ENCODE results near the gene INSL3. TPM values are rescaled to one million over a fixed set of nuclear protein-coding genes. Genes with fewer than 3 reads are reported as not detected.

The INSL3 gene
- total and polyA plus RNA-seq, 2 of the 13 experiments (the other 11 are each of a cell fraction or from before 2014, with no cell fraction given) = 0.30 TPM; not detected in 1

DNA sequence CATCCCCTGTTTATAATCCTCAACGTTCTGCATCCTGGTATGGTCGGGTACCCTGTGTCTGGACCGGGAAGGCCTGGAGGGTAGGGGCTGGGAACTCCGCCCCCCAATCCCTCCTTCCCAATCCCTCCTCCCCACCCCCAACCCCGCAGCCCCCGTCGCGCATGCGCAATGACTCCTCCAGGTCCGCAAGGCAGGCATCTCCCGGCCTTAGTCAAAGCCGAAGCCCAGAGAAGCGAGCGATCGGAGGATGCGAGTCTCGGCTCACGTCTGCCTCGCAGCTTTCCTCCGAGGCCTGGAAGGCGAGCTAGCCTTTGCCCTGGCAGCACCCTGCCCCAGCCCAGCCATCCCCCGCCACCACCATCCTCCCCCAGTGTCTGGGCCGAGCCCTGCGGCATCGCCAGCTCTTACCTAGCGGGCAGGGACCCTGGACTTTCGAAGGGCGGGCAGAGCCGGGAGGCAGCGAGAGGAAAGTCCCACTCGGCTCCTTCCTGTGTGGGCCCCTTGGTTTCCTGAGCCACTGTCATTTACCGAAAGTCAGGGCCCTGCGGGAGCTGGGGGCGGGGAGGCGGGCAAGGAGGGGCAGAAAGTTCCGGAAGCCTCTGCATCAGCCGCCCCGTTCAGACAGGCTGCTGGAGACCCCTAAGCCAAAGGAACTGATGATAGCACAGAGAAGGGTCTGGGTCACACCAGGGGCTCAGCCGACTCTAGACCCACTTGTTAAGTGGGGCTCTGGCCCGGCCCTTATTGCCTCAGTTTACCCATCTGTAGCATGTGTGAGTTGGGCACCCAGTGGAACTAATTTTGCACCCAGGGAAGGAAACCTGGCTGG lies 26.4 kb upstream of the INSL3 start, which contains the start of gene JAK3 (continued):
- TF ChIP-seq, protein P1, sequence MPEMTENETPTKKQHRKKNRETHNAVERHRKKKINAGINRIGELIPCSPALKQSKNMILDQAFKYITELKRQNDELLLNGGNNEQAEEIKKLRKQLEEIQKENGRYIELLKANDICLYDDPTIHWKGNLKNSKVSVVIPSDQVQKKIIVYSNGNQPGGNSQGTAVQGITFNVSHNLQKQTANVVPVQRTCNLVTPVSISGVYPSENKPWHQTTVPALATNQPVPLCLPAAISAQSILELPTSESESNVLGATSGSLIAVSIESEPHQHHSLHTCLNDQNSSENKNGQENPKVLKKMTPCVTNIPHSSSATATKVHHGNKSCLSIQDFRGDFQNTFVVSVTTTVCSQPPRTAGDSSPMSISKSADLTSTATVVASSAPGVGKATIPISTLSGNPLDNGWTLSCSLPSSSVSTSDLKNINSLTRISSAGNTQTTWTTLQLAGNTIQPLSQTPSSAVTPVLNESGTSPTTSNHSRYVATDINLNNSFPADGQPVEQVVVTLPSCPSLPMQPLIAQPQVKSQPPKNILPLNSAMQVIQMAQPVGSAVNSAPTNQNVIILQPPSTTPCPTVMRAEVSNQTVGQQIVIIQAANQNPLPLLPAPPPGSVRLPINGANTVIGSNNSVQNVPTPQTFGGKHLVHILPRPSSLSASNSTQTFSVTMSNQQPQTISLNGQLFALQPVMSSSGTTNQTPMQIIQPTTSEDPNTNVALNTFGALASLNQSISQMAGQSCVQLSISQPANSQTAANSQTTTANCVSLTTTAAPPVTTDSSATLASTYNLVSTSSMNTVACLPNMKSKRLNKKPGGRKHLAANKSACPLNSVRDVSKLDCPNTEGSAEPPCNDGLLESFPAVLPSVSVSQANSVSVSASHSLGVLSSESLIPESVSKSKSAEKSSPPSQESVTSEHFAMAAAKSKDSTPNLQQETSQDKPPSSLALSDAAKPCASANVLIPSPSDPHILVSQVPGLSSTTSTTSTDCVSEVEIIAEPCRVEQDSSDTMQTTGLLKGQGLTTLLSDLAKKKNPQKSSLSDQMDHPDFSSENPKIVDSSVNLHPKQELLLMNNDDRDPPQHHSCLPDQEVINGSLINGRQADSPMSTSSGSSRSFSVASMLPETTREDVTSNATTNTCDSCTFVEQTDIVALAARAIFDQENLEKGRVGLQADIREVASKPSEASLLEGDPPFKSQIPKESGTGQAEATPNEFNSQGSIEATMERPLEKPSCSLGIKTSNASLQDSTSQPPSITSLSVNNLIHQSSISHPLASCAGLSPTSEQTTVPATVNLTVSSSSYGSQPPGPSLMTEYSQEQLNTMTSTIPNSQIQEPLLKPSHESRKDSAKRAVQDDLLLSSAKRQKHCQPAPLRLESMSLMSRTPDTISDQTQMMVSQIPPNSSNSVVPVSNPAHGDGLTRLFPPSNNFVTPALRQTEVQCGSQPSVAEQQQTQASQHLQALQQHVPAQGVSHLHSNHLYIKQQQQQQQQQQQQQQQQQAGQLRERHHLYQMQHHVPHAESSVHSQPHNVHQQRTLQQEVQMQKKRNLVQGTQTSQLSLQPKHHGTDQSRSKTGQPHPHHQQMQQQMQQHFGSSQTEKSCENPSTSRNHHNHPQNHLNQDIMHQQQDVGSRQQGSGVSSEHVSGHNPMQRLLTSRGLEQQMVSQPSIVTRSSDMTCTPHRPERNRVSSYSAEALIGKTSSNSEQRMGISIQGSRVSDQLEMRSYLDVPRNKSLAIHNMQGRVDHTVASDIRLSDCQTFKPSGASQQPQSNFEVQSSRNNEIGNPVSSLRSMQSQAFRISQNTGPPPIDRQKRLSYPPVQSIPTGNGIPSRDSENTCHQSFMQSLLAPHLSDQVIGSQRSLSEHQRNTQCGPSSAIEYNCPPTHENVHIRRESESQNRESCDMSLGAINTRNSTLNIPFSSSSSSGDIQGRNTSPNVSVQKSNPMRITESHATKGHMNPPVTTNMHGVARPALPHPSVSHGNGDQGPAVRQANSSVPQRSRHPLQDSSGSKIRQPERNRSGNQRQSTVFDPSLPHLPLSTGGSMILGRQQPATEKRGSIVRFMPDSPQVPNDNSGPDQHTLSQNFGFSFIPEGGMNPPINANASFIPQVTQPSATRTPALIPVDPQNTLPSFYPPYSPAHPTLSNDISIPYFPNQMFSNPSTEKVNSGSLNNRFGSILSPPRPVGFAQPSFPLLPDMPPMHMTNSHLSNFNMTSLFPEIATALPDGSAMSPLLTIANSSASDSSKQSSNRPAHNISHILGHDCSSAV (CRISPR knock-in tag; IDR thresholded peaks at IDR 0.05; ENCODE audit: borderline replicate concordance) = no peak
- TF ChIP-seq FOXK1 (CRISPR knock-in tag; IDR thresholded peaks at IDR 0.05; ENCODE audit: borderline replicate concordance, low read depth) (no peak), SIN3B (IDR thresholded peaks at IDR 0.05; ENCODE audit: low read length) (no peak), ZNF234 (CRISPR knock-in tag; conservative IDR thresholded peaks at IDR 0.05) (no peak), ZBTB20 (CRISPR knock-in tag; IDR thresholded peaks at IDR 0.05; ENCODE audit: borderline replicate concordance, low read depth) (no peak), KMT2B (CRISPR knock-in tag; IDR thresholded peaks at IDR 0.05) (0 out of 2 replicates have a peak, but pooled peaks have one; percentile 20), RCOR2 (CRISPR knock-in tag; IDR thresholded peaks at IDR 0.05) (no peak), SMAD1 (CRISPR knock-in tag; IDR thresholded peaks at IDR 0.05; ENCODE audit: borderline replicate concordance, low read depth) (no peak), ZFP36L2 (CRISPR knock-in tag; IDR thresholded peaks at IDR 0.05) (no peak), ZNF225 (CRISPR knock-in tag; IDR thresholded peaks at IDR 0.05) (no peak), HIVEP1 (CRISPR knock-in tag; IDR thresholded peaks at IDR 0.05) (no peak), ZBTB3 (CRISPR knock-in tag; IDR thresholded peaks at IDR 0.05; ENCODE audit: borderline replicate concordance, low read depth) (0 out of 2 replicates have a peak, but pooled peaks have one; percentile 44), FOSL2 (CRISPR knock-in tag; IDR thresholded peaks at IDR 0.05) (no peak), ZFX (CRISPR knock-in tag; IDR thresholded peaks at IDR 0.05; ENCODE audit: low read depth) (peak; percentile 85), MED1 (CRISPR knock-in tag; IDR thresholded peaks at IDR 0.05) (peak; percentile 47; the same call in 1 of the 2 replicates), GATAD1 (CRISPR knock-in tag; IDR thresholded peaks at IDR 0.05) (peak; percentile 54; the same call in 1 of the 2 replicates), ASH2L (IDR thresholded peaks at IDR 0.05; ENCODE audit: insufficient read length, low read depth, low read length) (peak; percentile 55), ZNF382 (CRISPR knock-in tag; IDR thresholded peaks at IDR 0.05; ENCODE audit: borderline replicate concordance) (no peak)
- TF ChIP-seq, protein P2, sequence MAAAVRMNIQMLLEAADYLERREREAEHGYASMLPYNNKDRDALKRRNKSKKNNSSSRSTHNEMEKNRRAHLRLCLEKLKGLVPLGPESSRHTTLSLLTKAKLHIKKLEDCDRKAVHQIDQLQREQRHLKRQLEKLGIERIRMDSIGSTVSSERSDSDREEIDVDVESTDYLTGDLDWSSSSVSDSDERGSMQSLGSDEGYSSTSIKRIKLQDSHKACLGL (CRISPR knock-in tag; IDR thresholded peaks at IDR 0.05) = no peak; the same call in 1 of the 2 replicates
- TF ChIP-seq, protein P3, sequence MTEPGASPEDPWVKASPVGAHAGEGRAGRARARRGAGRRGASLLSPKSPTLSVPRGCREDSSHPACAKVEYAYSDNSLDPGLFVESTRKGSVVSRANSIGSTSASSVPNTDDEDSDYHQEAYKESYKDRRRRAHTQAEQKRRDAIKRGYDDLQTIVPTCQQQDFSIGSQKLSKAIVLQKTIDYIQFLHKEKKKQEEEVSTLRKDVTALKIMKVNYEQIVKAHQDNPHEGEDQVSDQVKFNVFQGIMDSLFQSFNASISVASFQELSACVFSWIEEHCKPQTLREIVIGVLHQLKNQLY (CRISPR knock-in tag; IDR thresholded peaks at IDR 0.05) = no peak
- TF ChIP-seq, protein P4, sequence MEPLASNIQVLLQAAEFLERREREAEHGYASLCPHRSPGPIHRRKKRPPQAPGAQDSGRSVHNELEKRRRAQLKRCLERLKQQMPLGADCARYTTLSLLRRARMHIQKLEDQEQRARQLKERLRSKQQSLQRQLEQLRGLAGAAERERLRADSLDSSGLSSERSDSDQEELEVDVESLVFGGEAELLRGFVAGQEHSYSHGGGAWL (CRISPR knock-in tag; IDR thresholded peaks at IDR 0.05) = no peak
